ENCODE results near the gene PI4KB.
A peak's percentile ranks its signal among the peaks of the same experiment; 100 is the strongest.

Gene PI4KB

DNA sequence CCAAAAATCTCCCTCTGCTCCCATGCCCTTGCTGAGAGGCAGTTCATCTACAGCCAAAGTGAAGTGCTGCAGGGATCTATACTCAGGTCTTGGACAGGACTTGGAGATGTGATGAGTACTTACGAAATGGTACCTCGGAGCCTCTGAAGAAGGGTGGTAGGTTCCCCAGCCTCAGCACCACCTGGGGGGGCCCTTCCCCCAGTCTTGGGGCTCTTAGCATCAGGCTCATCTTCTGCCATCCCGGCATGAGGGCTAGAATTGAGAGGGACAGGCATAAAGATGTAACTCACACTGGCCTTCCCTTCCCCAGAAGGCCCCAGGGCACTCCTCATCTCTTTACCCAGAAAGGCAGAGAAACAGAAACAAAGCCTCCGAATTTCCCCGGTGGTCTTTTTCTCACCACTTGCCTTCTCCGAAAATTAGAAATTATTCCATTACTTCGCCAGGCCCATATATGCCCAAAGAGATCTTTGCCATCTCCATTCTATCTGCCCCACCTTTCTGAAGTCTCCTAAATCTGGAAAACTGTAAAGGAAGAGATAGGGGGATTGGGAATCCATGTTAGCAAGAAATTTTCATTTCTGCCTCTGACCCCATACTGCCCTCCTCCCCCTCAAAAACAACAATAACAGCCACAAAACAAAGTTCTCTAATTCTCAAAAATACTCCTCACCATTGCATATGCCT lies 19.0 kb upstream of the PI4KB start:
- DNase-seq, result no peak

DNA sequence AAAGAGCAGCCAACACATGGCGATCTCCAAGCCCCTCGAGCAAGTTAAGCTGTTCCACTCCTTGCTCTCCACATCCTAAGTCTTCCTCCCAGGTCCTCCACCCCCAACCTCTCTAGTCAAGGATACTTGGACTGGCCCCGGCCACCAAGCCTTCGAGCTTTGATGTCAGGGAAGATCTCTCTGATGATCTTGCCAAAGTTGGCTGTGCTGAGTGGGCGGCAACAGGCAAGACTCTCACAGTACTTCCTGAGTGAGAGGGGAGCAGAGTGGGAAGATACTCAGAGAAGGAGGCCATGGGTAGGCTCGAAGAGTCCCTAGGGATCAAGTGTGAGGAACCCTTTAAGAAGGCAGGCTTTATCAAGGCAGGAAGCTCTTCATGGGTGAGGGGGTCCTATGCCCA lies 17.1 kb upstream of the PI4KB start:
- no peak for DNase-seq

DNA sequence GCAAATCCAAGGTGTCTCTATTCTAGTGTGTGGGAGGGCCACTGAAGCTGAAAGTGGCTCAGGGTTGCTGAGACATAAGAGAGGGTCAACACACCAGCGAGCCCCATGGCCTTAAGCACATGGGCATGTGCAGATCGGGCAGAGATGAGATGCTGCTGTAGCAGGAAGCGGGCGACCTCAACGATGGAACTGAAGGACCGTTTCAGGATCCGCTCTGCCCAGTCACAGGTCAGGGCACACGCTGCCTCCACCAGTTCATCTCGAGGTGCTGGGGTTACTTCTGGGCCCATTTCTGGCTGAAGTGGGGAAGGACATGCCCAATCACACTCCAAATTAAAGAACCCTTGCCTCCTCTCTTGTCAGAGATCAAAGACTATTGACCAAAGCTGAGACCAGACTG lies 16.4 kb upstream of the PI4KB start:
- DNase-seq, result no peak

DNA sequence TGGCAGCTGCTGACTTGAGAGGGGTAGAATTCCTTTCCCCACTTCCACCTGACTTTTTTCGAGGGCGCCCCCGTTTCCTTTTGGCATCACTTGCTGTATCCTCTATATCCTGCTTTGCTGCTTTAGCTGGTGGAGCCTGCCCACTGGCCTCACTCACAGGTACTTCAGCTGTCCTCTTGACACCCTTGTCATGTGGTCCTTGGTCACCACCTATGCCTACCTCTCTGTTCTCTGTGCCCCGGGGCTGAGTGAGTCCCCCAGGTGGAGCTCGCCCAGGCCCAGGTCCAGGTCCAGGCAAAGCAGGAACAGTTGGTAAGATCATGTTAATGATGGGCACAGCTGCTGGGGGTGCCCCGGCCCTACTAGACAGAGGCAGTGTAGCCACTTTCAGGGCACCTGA lies 15.4 kb upstream of the PI4KB start:
- no peak for DNase-seq

DNA sequence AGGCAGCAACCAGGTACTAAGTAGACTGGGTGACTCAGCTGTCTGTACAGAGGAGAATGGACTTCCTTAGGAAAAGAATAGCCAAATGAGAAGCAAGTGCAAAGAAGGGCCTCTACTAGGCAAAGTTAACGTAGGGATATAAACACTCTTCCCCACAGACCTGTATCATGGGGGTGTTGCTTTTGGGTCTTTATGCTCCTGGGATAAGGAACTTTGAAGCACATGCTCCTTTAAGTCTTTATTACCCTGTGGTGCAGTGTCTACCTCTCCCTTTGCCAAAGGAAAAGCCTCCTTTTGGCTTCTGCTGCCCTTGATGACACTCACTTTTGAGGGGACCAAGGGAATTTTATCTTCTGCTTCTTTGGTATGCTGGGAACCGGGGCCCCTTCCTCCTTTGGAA lies 14.8 kb upstream of the PI4KB start:
- no peak for DNase-seq

DNA sequence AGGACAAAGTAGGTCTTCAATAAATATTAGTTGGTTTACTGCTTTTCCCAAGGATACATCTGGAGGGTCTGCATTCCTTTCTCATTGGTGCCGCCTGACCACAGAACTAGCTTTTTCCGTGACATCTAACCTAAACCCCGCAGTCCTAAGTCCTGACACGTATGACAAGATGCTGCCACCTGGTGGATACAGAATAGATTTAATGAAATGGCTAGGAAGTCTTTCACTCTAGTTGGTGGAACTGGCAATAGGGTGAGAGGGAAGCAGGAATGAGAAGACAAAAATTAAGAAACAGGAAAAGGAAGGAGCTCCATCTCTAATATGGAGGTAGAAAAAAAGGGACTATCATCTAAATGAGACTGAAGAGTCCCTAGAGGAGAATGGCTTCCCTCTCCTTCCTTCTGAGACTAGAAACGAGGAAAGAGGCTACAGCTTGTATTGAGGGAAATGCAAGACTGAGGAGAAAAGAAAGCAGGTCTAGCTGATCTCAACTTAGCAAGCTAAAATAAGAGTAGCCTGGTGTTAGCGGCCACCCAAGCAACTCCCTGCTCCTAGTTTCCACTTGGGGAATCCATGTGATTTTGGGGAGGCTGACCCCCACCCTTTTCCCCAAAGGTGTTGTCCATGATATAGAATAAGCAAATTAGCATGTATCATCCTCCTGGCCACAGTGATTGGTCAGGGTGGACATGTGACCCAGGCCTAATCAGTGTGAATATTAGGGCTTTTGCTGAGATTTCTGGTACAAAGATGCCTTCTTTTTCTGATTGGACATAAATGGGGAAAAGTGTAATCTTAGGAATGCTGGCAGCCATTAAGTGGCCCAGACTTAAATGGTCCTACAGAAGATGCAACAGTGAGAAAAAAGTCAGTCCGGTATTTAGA lies 13.9 kb upstream of the PI4KB start:
- DNase-seq, result peak; percentile 61

DNA sequence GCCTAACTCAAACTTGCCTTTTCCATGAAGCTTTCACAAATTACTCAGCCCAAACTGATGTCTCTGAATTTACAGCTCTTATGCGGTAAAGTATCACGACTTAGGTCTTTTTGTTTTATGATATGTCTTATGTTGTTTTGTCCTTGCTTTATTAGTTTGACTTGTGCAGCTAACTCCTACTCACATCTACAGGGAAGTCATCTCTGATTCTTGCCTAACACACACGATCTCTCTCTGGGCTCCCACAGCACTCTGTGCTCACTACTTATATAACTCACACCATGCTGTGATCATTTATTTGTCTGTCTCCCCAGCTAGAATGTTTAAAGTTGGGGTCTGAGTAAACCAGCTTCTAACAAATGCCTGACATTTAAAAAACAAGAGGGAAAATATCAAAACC lies 9.3 kb upstream of the PI4KB start:
- DNase-seq, result no peak

DNA sequence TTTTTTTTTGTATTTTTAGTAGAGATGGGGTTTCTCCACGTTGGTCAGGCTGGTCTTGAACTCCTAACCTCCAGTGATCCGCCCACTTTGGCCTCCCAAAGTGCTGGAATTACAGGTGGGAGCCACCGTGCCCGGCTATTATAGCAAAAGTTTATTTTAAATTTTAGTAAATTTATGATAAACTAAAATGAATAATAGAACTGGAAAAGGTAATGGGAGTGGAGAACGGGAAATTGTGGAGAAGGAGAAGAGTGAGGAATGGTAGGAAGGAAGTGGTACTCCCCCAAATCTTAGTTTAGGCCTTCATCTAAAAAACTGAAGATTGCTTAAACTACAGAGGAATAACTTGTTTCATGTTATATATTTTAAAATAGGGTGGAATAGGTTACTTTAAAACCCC lies 7.6 kb upstream of the PI4KB start:
- no peak for DNase-seq

DNA sequence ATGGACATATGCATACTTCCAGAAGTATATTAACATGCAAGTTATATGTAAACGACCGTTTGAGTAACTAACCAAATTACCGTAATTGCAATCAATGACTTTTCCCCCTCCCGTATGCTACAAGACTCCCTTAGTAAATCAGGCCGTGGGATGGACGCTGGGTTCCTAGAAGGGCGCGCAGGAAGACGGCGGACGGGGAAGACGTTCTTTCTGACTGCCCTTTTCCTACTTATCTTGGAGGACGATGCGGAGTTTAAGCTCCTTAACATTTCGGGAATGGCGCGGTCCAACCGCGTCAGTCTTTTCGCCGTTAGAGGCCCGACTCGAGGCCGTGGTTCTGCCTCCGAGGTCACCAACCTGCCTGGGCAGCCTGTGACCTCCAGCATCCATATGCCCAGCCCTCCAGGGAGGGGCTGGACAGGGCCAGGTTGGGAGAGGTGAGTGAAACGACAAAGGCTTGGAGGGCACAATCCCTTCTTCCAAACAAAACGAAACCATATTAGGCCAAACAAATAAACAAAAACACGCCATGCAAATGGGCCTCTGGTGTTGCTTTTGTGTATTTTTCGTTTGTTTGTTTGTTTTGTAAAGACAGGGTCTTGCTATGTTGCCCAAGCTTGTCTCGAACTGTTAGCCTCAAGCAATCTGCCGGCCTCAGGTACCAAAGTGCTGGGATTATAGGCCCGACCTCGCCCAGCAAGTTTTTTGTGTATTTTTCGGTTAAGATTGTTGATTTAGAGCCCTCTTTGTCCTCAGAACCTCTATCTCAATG lies 873 bp upstream of the PI4KB start:
- DNase-seq, result no peak

DNA sequence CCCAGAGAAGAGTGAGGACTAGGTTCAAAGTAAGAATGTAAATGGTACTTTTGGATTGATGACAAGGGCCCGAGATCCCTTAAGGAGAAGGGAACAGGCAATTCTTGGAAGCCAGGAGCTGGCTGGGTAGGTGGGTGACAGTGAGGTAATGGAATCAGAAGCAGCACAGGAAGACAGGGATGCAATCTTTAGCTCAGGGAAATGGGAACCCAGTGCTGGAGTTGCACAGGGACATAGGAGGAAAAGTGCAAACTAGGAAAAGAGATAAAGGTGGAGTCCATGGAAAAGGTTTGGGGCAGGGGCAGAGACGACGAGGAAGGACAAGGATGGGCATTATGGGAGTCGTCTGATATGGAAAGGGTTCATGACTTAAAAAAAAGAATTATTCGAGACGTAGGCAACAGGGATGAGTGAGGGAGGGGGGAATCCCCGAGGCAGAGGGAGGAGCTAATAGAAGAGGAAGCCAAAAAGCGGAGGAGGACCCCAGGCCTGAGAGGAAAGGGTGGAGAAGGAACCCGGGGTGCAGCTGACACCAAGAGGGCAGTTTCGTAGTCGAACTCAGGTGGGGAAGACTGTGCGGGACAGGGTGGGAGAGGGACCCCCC lies 495 bp downstream of the PI4KB start:
- peak; percentile 56 for DNase-seq

DNA sequence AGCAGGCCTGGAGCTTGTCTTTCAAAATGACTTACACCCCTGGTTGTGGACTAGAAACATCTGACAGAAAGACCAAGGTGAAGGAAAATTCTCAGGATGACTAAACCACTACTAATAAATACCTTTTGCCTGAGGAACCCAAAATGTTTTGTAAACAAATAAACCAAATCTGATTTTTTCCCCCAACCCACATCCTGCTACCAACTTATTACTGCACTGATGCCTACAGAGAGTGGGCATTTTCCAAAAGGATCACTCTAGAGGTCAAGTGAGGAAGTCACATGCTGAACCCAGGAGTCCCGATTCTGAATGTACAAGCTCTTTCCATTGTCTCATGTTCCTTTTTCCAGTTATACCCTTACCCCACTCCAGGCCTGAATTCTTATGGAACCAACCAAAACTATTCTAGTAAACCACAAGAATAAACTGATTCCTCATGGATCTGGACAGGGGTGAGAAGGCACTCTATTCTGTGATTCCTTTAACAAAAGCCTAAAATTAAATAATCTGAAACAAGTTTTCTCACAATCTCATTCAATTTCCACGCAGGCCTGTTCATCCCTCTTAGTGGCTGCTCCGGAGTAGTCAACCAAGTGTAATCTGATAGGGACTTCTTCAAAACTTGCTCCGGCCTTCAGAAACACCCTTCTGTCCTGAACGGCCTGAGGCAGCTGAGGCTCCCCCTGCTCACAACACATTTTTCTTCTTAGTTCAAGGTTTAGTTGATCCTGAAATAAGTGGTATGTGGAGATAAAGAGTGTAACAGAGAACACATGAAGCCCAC lies 1.4 kb downstream of the PI4KB start:
- no peak for DNase-seq

DNA sequence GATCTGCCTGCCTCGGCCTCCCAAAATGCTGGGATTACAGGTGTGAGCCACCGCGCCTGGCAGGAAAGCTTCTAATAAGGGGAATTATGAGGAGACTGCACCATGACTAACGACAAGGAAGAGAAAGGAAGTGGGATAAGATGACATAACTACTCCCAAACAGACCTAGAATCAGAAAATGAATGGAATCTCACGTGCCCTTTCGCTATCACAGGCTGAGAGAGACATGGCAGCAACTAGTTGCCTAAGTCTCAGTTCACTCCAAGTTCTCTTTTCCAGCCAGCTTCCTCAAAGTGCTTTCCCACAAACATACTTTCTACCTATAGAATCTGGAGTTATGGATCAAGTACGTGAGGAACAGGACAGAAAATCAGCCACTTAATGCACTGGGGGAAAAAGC lies 2.0 kb downstream of the PI4KB start:
- no peak for DNase-seq

DNA sequence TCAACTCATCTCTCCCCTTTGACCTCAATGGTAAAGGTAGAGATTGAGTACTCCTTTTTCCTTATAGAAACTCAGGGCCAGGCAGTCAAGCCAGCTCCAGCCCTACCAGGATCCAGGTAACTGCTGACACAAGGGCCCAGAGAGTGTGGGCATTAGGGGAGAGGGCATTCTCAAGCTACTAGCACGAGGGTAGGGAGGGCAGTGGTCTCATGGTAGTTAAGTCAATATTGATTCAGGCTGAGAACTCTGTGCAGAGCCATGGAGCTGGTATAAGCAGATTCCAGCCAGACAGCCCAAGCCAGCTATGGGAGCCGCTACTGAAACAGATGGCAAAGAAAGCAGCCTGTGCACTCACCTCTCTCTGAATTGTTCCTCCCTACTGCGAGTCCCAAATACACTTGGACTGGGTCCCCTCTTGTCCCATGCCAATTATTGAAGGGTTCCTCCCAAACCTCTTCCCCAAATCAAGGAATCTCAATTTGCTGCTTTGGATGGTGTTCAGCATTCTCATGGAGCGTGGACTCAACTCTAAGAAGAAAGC lies 2.8 kb downstream of the PI4KB start:
- DNase-seq, result no peak

DNA sequence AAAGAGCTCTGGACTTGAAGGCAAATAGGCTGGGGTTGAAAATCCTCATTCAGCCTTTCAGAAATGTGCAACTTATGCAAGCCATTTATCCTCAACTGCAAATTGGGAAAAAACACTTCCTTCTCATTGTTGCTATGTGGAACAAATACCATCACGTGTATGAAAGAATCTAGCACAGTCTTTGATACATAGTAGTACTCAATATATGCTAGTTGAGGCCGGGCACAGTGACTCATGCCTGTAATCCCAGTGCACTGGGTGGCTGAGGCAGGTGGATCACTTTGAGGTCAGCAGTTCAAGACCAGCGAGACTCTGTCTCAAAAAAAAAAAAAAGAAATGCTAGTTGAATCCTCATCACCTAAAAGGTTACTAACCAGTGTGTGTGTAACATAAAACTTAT lies 8.2 kb downstream of the PI4KB start:
- DNase-seq, result no peak

DNA sequence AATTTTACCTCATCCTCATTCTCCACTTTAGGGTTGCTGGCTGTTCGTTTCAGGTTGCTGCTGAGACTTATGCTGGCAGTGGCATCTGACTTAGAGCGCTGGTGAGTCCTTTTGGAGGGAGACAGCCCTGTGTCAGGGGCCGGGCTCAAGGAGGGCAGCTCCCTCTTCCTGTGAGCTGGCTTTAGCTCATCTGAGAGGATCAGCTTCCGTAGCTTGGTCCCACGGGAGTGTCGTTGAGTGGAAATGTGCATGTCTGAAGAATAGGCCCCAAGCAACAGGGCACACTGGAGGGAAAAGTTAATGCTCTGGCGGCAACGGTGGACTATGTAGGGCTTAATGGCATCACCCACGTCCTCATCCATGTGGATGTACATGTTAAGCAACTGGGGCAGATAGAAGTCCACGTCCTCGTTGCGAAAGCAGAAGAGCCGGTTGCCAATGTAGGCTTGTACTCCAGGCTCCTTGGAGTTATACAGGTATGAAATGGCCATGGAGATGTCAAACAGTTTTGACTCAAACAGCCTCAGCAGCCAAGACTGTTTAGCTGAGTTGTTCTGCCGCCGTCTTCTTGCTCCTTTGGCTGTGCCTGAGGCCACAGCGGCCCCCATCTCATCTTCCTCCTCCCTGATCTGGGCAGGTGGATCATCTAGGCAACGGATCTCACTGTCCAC lies 11.5 kb downstream of the PI4KB start:
- no peak for DNase-seq

DNA sequence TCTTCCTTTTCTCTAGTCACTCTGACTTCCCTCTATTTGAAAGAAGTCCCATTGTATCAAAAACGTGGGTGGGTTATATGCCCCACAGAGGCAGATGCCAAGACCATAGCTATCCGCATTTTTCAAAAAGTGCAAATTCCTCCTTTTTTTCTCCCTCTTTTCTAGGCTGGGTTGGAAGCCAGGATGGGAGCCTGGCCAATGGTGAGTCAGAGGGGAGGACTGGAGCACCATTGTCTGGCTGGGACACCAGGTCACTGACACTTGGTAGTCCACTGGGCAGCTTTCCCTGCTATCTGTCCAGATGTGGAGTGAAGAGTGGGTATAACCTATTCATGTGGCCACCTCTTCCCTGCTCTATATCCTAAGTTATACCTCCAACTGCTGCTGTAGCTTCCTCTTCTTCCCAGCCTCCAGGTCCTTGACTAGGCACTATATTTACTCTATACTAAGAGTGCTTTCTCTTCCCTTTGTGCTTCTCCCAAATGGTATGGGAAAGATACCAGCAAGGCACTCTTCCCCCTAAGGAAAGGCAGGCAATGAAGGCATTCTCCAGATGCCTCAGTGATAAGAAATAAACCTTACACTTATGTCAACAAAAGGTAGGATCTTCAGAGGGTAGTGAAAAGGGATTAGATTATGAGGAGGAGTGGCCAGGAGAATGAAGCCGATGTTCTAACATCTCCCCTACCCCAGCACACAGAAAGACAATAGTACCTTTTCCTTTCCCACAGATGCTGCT lies 12.9 kb downstream of the PI4KB start:
- no peak for DNase-seq

DNA sequence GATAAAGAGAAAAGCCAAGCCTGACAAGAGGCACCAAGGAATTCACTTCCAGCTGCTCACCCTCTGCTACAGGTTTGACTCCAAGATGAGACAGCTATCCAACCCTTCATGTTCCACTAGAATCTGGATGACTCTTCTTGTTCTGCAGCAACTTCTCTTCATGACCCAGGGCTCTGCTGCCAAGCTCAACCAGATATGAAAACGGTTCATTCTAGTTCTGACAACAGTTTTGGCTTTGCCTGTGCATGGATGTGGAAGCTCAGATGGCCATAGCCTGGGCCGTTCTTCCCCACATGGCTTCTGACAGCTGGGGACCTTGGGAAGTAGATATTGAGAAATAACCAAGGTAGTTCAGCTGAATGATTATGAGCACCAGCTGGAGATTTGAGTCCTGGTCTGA lies 13.7 kb downstream of the PI4KB start:
- DNase-seq, result no peak

DNA sequence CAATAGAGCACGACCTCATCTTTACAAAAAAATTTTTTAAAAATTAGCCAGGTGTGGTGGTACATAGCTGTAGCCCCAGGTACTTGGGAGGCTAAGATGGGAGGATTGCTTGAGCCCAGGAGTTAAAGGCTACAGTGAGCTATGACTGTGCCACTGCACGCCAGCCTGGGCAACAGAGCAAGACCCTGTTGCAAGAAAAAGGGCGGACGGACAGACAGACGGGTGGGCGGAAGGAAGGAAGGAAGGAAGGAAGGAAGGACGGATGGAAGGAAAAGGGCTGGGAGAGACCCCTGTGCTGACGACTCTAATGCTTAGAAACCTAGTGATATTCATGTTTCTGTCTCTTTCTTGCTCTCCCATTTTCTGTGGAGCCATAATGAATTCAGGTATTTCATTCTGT lies 14.4 kb downstream of the PI4KB start:
- DNase-seq, result no peak

DNA sequence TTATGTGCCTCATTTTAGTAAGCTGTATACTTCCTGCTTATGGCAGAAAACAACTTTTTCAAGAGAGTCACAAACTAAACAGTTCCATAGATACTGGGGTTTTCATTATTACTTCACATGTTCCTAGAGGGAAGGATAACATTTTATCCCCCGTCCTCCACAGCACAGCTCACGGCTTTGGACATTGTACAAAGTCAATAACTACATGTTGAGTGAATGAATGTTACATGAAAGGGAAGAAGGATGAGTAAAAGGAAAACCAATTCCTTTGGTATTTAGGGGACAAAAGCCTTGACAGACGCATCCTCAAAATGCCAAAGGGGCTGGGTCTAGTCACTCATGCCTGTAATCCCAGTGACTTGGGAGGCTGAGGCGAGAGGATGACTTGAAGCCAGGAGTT lies 14.8 kb downstream of the PI4KB start:
- DNase-seq, result no peak

DNA sequence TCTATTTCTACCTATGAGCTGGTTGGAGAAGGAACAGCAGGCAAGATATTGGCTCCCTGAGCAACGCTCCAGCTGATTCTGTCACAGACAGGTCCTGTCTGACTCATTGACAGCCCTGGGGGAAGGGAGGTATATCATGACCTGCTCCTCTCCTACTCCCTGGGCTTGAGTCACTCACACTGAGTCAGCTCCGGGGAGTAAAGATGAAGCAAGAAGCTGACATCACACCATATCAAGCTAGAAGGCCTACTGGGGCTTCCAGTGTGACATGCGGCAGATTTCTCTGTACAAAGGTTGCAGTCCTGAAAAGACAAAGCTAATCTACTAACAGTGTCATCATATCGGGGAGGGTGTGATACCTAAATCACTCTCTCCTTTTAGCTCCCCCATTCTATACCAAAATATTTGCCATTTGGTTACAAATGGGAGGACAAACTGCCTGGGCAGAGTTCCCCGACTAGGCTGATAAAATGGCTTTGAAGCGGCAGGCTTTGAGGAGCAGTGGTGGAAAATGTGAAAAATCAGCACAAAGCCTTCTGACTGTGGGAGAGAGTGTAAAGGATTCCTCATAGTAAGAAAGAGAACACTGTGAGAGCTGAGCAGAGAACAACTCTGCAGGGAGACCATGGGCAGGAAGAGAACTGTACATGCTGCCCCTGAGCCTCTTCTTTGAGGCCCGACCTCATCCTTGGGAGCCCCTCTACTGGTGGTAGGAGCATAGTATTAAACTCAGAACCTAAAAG lies 15.5 kb downstream of the PI4KB start:
- DNase-seq, result no peak

All from GF-D8 (cell line).